Measurements from ENCODE around the gene PIP5K1C.

DNA sequence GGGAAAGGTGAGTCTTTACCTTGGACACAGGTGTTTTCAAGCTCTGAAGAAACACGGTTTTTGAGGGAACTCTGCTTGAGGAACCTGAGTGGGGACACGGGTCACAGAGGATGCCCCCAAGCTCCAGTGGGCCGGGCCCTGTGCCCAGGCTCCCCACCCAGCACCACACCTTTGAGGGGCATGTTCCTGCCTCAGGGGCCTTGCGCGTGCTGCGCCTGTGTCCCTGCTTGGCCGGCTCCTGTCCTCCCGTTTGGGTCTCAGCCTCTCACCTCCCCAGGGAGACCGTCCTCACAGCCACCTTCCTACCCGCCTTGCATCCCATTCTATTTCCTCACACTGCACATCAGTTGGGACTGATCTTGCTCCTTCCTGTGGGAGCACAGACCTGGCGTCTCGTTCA lies 21.1 kb downstream of the PIP5K1C start:
- TF ChIP-seq CTCF (IDR thresholded peaks at IDR 0.05) (no peak), POLR2A (IDR thresholded peaks at IDR 0.05) (no peak), EP300 (IDR thresholded peaks at IDR 0.05) (no peak), POLR2AphosphoS5 (IDR thresholded peaks at IDR 0.05) (no peak)
